Activated T-helper 17 cell treated with anti-CD3 and anti-CD28 coated beads, Interleukin-2, amount 50 U/mL, for 72 hours (primary cell): Measurements from ENCODE around the gene ANKRD11. TPM values are rescaled to one million over a fixed set of nuclear protein-coding genes. Genes with fewer than 3 reads are reported as not detected.

Experiments
- ATAC-seq: fragments of 150-1000 bp; cut with Tn5 transposase; replicated peaks from 2 replicates; pipeline ENCODE4 v1.10.0; 2021; ENCODE audit warnings: mild to moderate bottlenecking, moderate library complexity
- H3K27ac Mint-ChIP-seq: one replicate; pipeline ENCODE4 v1.8.0; 2022; ENCODE audit warnings: mixed read lengths
- H3K27me3 Mint-ChIP-seq: one replicate; pipeline ENCODE4 v1.8.0; 2022; ENCODE audit warnings: mixed read lengths
- H3K36me3 Mint-ChIP-seq: one replicate; pipeline ENCODE4 v1.8.0; 2022; ENCODE audit warnings: low read depth, mild to moderate bottlenecking, mixed read lengths
- H3K4me1 Mint-ChIP-seq: one replicate; pipeline ENCODE4 v1.8.0; 2022; ENCODE audit warnings: mixed read lengths
- H3K4me3 Mint-ChIP-seq: one replicate; pipeline ENCODE4 v1.8.0; 2022; ENCODE audit warnings: mild to moderate bottlenecking, mixed read lengths
- H3K9me3 Mint-ChIP-seq: one replicate; pipeline ENCODE4 v1.8.0; 2022; ENCODE audit warnings: mixed read lengths
- total RNA-seq, 2 donors: library from RNA; stranded (reverse); gene quantifications; one replicate each; pipeline ENCODE4 v1.2.3, GENCODE V29; 2022

The ANKRD11 gene
- total RNA-seq, 2 donors from 2014 or later = 166 to 178 TPM

DNA sequence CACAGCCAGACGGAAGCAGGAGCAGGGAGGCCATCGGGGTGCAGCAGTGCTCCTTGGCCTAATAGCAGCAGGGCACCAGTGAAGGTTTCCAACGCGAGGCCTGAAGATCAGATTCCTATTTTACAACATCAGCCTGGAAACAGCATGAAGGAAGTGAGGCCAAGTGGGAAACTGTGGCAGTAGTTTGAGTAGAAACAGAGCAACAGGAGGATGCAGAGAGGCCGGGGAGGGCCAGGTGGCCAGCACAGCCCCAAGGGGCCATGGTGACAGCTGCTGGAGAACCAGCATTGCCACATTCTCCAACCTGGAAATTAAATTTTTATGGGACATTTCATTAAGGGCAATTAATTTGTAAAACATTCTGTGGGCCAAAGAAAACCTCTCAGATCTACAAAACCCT is 3.4 kb upstream of the ANKRD11 start:
- Mint-ChIP-seq H3K36me3 (peaks cover 6% of the 10 kb centered on the region), H3K27me3 (no peaks in the 10 kb centered on the region), H3K4me1 (peaks cover 6% of the 10 kb centered on the region), H3K27ac (no peak overlapping the region), H3K9me3 (no peaks in the 10 kb centered on the region), H3K4me3 (no peak overlapping the region)
- no peak for ATAC-seq

DNA sequence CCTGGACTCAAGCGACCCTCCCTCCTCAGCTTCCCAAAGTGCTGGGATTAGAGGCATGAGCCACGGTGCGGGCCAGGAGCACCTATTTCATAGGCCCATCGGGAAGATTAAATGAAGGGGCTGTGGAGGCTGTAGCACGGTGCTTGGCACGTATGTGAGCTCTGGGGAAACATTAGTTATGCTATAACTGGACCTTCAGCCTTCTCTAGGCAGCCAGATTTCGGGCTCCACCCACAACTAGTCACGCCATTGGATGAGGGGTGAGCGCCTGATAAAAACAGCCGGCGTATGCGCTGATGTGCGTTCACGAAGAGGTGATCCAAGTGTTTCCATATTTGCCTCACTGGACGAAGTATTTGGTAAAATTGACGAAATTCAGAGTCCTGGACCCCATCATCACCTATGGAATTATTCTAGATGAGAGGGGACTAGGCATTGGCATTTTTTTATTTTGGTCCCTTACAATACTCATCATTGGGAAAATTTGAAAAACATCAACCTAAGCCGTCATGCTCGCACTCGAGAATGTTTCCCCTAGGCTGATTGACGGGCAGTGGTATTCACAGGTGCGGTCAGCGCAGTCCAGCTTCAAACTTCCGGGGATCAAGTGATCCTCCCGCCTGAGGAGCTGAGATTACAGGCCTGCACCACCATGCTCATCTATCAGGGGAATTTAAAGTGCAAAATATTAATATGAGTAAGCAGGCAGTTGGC is 1.8 kb upstream of the ANKRD11 start:
- Mint-ChIP-seq H3K27ac (peak overlapping the region; percentile 93), H3K36me3 (peaks cover 22% of the 10 kb centered on the region), H3K9me3 (no peaks in the 10 kb centered on the region), H3K27me3 (no peaks in the 10 kb centered on the region), H3K4me1 (peaks cover 12% of the 10 kb centered on the region), H3K4me3 (peak overlapping the region; percentile 92)
- no peak for ATAC-seq

DNA sequence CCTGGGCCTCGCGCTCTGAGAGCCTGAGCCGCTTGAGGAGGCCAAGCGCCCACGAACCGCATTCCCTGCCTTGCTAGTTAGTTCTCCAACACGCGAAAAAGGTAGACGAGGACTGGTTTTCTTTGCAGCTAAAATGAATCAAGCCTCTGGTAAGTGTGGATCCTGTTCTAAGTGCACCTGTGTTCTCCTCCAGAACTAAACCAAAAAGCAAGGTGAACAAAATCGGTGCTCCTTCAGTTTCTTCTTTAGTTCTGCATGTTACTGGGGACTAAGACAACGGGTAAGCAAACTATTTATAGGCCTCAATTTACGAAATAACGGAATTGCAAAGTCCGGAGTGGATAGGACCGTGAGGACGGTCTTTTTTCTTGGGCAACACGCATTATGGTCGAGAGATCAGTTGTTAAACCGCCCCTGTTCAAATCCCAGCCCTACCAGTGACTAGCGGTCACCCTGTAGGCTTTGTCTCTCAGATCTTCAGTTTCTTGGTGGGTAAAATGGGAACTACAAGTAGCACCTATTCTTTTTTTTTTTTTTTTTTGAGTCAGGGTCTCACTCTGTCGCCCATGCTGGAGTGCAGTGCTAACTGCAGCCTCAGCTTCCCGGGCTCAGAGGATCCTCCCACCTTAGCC is 993 bp upstream of the ANKRD11 start:
- ATAC-seq = no peak
- H3K9me3 Mint-ChIP-seq = no peaks in the 10 kb centered on the region
- no peaks in the 10 kb centered on the region for H3K27me3 Mint-ChIP-seq
- peaks cover 30% of the 10 kb centered on the region for H3K36me3 Mint-ChIP-seq
- H3K4me3 Mint-ChIP-seq = peak overlapping the region; percentile 92
- H3K4me1 Mint-ChIP-seq = peaks cover 18% of the 10 kb centered on the region
- H3K27ac Mint-ChIP-seq = peak overlapping the region; percentile 93

DNA sequence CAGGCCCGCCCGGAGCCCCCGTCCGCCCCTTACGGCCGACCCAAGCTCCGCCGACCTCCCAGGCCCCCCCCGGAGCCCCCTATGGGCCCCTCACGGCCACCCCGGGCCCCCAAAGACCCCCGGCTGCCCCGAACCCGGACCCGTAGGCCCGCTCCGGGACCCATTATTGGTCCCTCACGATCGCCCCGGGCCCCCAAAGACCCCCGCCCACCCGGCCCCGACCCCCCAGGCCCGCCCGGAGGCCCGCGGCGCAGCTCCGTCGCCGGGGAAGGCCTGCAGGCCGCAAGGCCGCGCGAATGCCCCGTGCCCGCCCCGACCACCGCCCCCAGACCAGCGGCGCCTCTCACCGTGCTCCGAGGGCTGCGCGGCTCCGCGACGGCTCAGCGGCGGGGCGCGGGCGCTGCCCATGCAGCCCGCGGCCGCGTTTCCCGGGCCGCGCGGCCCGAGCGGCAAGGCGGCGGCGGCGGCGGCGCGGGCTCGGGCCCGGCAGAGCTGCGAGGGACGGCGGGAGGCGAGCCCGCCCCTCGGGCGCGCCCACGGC is 393 bp downstream of the ANKRD11 start:
- Mint-ChIP-seq H3K9me3 (no peaks in the 10 kb centered on the region), H3K27me3 (no peaks in the 10 kb centered on the region), H3K4me3 (peak overlapping the region; percentile 92), H3K4me1 (peaks cover 31% of the 10 kb centered on the region), H3K27ac (no peak overlapping the region), H3K36me3 (peaks cover 43% of the 10 kb centered on the region)
- ATAC-seq = no peak

DNA sequence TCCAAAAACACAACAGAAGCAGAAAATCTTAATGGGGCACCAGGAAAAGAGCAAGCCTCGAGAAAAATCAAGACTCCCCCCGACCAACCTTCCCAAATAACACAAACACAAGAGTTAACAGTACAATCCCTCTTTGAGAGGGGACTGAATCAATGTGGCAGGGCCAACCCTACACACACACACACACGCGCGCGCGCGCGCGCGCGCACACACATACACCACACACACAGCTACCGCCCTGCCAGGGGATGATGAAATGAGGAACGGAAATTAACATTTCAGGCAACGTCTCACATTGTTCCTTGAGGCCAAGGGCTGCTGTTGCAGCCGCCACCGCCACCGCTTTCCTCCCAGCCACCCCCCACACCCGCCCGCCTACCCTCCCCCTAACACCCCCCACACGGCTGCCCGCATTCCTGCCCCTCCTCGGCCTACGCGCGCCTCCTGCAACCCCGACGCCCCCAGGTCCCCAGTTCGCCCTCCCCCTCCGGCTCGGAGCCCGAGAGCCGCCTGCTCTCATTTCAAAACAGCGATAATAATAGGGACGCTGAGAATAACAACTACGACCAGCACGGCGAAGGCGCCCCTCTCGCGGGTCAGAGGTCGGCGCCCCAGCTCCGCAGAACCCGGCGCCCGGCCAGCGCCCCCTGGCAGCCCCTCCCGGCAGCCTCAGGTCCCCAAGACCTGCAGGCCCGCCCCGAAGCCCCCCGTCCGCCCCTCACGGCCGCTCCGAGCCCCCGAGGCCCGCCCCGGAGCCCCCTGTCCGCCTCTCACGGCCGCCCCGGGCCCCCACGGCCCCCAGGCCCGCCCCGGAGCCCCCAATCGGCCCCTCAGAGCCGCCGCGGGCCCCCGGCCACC is 1.1 kb downstream of the ANKRD11 start:
- H3K36me3 Mint-ChIP-seq = peaks cover 50% of the 10 kb centered on the region
- H3K27me3 Mint-ChIP-seq = no peaks in the 10 kb centered on the region
- peak overlapping the region; percentile 97 for H3K4me3 Mint-ChIP-seq
- ATAC-seq = peak; percentile 42
- H3K4me1 Mint-ChIP-seq = peaks cover 37% of the 10 kb centered on the region
- H3K9me3 Mint-ChIP-seq = no peaks in the 10 kb centered on the region
- peak overlapping the region; percentile 94 for H3K27ac Mint-ChIP-seq

DNA sequence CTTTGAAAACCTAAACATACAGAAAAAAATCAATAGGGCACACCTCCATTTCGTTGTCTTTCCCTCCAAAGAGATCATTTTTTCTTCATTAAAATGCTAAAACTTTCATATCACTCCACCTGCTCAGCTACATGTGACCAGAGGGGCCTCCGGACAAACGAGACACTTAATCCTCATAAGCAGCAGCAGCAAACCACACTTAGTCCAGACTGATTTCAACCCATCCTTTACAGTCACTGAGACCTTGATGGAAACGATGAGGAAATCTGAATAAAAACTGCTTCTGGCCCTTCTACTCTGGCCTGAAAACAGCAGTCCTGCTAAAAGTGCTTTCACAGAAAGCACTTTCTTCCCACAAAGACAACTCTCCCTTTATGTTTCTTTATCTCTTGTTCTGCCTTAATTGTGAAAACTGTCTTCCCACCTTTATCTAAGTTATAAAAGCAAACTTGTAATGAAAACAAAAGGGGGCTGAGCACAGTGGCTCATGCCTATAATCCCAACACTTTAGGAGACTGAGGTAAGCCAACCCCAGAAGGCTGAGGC is 4.6 kb downstream of the ANKRD11 start:
- ATAC-seq = no peak
- Mint-ChIP-seq H3K36me3 (peaks cover 85% of the 10 kb centered on the region), H3K27me3 (no peaks in the 10 kb centered on the region), H3K4me3 (peak overlapping the region; percentile 97), H3K27ac (peak overlapping the region; percentile 88), H3K9me3 (no peaks in the 10 kb centered on the region), H3K4me1 (peaks cover 62% of the 10 kb centered on the region)

DNA sequence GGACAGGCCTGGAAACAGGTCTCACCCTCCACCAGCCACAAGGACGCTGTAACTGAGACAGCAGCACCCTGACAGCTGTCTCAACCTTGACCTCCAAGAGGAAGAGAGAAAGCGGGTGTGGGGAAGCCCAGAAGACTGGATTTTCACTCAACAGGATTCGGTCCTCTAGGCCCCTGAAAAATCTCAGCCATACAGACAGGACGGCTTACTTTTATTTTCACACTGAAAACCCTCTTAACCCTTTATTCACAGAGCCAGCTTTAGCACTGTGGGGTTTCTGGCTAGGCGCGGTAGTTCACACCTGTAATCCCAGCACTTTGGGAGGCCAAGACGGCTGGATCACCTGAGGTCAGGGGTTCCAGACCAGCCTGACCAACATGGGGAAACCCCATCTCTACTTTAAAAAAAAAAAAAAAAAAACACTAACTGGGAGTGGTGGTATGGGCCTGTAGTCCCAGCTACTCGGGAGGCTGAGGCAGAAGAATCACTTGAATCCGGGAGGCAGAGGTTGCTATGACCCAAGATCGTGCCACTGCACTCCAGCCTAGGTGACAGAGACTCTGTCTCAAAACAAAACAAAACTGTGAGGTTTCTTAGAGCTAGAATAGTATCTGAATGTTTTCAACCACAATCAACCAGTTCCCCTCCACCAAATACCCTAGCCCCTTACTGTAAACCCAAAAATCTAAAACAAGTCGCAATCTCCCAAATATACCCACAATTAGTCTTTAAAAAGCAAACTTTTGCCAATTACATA is 5.3 kb downstream of the ANKRD11 start:
- Mint-ChIP-seq H3K4me1 (peaks cover 67% of the 10 kb centered on the region), H3K36me3 (peaks cover 89% of the 10 kb centered on the region), H3K4me3 (peak overlapping the region; percentile 97), H3K27ac (peak overlapping the region; percentile 88), H3K9me3 (no peaks in the 10 kb centered on the region), H3K27me3 (no peaks in the 10 kb centered on the region)
- ATAC-seq = peak; percentile 61

DNA sequence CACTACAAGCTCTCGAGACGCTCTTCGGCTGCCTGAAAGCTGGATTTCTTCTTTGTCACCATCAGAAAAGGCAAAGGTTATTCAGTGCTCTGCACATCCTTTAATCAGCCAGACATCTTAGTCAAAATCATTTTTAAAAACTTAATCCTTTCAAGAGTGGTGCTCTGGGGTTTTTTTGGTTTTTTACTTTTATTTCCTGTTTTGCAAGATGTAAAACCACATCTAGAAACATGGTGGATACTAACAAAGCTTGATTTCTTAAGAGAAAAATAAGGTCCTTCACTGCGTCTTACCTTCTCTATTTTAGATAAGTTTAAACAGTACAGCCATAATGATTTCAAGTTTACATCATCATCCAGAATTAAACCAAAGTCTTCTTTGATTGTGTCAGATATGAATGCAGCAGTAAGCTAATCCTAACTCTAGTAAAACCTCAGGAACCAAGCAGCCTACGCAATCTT is 6.3 kb downstream of the ANKRD11 start:
- ATAC-seq = peak; percentile 31
- peak overlapping the region; percentile 88 for H3K27ac Mint-ChIP-seq
- H3K9me3 Mint-ChIP-seq = no peaks in the 10 kb centered on the region
- H3K4me3 Mint-ChIP-seq = peak overlapping the region; percentile 97
- peaks cover 69% of the 10 kb centered on the region for H3K4me1 Mint-ChIP-seq
- peaks cover 87% of the 10 kb centered on the region for H3K36me3 Mint-ChIP-seq
- no peaks in the 10 kb centered on the region for H3K27me3 Mint-ChIP-seq

DNA sequence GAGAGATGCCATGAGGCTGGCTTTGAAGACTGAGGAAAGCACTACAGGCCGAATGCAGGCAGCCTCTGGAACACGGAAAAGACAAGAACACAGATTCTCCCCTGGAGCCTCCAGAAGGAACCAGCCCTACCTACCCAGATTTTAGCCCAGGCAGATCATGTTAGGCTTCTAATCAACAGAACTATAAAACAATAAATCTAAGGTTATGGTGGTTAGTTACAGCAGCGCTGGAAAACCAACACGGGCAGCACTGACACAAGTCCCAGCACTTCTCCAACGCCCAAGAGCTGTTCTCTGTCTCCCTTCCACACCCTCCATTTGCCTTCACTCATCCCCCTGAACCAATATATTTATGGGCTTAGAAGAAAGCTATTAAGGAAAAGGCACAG is 7.5 kb downstream of the ANKRD11 start:
- H3K27ac Mint-ChIP-seq = peak overlapping the region; percentile 88
- H3K4me3 Mint-ChIP-seq = peak overlapping the region; percentile 97
- peaks cover 76% of the 10 kb centered on the region for H3K4me1 Mint-ChIP-seq
- no peaks in the 10 kb centered on the region for H3K27me3 Mint-ChIP-seq
- H3K36me3 Mint-ChIP-seq = peaks cover 82% of the 10 kb centered on the region
- no peaks in the 10 kb centered on the region for H3K9me3 Mint-ChIP-seq
- no peak for ATAC-seq

DNA sequence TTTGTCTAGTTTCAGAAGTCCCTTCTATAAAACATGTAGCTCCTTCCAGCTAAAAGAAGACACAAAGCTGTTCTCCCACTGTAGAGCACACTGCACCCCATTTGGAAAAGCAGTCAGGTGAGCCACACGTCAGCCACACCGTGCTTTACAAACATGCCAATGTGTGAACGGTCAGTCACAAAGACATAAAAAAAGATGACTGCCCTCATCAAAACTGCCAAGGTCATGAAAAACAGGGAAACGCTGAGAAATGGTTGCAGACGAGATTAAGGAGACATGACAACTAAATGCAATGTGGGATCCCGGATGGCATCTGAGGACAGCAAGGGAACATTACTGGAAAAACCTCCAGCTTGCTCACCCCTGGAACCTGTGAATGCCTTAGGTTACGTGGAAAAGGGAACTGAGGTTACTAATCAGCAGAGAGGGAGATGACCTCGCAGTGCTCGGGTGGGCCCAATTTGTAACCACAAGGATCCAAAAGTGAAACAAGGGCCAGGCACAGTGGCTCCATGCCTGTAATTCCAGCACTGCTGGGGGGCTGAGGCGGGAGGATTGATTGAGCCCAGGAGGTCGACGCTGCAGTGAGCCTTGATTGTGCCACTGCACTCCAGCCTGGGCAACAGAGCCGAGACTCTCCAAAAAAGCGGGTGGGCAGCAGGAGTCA is 8.1 kb downstream of the ANKRD11 start:
- ATAC-seq = no peak
- H3K27me3 Mint-ChIP-seq = no peaks in the 10 kb centered on the region
- peaks cover 76% of the 10 kb centered on the region for H3K4me1 Mint-ChIP-seq
- peak overlapping the region; percentile 42 for H3K27ac Mint-ChIP-seq
- no peaks in the 10 kb centered on the region for H3K9me3 Mint-ChIP-seq
- peaks cover 77% of the 10 kb centered on the region for H3K36me3 Mint-ChIP-seq
- H3K4me3 Mint-ChIP-seq = peak overlapping the region; percentile 97

DNA sequence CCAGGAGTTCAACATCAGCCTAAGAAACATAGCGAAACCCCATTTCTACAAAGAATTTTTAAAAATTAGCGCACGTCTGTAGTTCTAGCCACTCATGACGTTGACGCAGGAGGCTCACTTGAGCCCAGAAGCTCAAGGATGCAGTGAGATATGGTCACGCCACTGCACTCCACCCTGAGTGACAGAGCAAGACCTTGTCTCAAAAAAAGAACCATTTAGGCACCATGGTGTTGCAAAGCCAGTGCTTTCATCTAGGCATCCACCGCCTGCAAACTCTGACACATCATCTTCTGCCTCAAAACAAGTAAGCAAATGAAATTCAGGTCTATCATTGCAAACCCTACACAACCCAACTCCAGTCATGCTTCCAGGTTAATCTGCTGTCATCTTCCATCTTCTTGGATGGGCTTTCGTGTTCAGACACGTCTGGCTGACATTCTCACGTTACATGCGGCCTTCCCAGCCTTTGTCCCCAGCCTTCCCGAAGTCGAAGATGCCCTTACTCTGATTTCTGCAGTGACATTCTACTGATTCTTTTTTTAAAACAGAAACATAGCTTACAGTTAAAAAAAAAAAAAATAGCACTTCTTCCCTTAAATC is 8.9 kb downstream of the ANKRD11 start:
- H3K27ac Mint-ChIP-seq = peak overlapping the region; percentile 58

DNA sequence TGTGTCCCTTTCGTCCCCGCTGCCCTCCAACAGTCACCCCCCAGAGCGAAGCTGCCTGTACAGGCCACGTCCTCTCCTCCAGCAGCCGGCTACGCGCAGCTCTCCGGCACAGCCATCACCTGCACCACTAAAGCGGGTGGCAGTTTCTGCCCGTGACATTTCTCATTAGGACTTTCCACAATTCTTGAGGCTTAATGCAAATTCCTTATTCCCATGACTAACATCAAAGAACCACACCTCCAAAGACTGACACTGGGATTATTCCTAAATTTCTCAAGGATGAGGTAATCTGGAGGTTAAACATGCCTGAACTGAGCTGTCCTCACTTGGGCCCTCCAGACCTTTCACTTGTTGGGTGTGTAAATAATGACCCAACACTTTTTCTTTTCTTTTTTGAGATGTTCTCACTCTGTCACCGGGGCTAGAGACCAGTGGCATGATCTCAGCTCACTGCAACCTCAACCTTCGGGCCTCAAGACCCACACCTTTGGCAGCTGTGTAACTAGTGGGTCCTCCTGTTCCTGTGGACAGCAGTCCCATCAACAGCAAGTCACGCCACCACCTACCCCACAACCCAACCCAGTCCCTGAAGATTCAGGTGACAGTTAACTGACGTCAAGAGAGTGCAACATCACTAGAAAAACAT is 11.7 kb downstream of the ANKRD11 start:
- H3K4me3 Mint-ChIP-seq = peak overlapping the region; percentile 61
- no peaks in the 10 kb centered on the region for H3K27me3 Mint-ChIP-seq
- H3K36me3 Mint-ChIP-seq = peaks cover 58% of the 10 kb centered on the region
- H3K27ac Mint-ChIP-seq = peak overlapping the region; percentile 61
- ATAC-seq = peak; percentile 37
- no peaks in the 10 kb centered on the region for H3K9me3 Mint-ChIP-seq
- peaks cover 65% of the 10 kb centered on the region for H3K4me1 Mint-ChIP-seq

More for the DNA sequence above, 8.9 kb downstream of the ANKRD11 start:
- no peaks in the 10 kb centered on the region for H3K27me3 Mint-ChIP-seq
- peak overlapping the region; percentile 97 for H3K4me3 Mint-ChIP-seq
- peaks cover 73% of the 10 kb centered on the region for H3K36me3 Mint-ChIP-seq
- H3K9me3 Mint-ChIP-seq = no peaks in the 10 kb centered on the region
- ATAC-seq = no peak
- peaks cover 75% of the 10 kb centered on the region for H3K4me1 Mint-ChIP-seq
